Cortex of kidney (tissue), 1 donor: ENCODE measurements around the gene FOCAD.

Source experiments
- DNase-seq: peaks from one replicate; lab custom pipeline; 2025; lab: John Stamatoyannopoulos, UW

The FOCAD gene

GRCh38 chr9:20804489-20805250, 120.6 kb downstream of the FOCAD start:
- no peak for DNase-seq

DNA sequence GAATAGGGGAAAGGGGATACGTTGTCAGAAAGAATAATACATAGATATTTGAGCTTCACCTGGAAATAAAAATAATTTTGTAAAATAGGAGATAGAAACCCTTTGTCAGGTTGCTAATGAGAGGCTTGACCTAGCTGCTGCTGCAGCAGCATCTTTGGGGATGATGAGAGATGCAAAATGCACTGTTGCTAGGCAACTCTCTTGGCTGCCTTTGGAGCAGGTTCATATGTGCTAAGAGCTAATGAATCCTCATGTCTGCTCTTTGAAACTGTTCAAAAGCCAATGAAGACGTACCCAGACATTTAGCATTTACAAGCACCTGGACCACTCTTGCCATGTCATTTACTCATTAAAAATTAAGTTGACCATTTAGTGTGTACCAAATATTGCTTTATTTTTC, 121.7 kb downstream of the FOCAD start:
- DNase-seq, result no peak

DNA sequence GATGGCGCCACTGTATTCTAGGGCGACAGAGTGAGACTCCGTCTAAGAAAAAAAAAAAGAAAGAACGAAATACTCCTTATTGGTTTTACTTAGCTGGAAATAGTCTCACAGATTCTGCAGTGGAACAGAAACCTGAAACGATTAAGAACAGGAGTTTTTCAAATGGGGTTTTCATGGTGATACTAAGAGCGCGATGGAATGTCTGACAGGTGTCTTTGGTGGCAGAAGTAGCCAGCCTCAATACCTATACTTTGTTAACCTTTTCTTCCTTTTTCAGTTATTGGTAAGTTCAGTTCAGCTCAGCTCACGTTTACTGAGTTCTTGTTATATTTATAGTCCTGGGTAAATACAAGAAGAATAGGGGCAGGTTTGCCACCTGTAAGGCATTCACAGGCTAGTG, 123.9 kb downstream of the FOCAD start:
- no peak for DNase-seq

- no peak for DNase-seq
These were observed 127.8 kb downstream of the FOCAD start for GRCh38 chr9:20811872-20812271.

- no peak for DNase-seq
These were observed 132.1 kb downstream of the FOCAD start for GRCh38 chr9:20815923-20816703.

DNA sequence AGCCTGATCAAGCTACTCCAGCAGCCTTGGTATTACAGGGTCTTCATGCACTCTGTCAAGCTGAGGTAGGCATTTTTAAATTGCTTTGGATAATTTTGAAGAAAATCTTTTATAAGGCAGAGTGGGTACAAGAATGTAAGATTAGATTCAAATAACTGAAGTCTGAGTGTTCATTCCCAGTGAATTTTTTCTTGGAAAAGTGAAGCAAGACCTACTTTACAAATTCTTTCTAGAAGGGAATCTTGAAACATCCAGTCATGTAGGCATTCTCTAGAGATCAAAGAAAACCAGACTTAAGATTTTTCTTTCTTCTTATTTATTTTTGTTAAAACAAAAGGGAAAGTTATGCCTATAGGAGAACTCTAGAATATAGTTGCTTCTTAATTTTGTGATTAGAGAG, 139.0 kb downstream of the FOCAD start:
- no peak for DNase-seq

DNA sequence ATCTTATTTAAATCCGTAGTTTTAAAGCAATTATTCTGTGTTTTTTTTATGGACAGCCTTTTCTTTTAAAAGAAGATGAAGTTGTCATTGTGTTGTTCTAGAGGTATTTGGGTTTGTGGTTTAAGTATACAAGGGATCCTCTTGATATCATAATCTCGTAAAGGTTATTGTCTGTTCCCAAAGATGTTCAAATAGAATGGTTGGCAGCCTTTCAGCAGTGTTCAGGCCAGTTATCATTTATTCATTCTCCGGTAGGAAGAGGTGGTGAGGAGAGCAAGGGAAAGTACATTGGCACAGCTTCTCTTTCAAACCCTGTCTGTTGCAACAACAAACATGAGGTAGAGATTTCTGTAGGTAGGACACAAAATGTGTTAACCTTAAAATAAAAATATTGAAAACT, 147.0 kb downstream of the FOCAD start:
- no peak for DNase-seq

DNA sequence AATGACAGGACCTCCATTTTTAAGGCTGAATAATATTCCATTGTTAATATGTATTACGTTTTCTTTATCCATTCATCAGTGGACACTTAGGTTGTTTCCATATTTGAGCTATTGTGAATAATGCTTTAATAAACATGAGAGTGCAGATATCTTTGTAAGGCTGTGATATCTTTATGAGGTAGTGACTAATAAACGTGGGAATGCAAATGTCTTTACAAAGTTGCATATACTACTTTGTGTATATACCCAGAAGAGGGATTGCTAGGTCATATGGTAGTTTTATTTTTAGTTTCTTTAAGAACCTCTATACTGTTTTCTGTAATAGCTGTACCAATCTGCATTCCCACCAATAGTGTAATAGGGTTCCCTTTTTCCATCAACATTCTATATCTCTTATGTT, 148.7 kb downstream of the FOCAD start:
- DNase-seq, result no peak

DNA sequence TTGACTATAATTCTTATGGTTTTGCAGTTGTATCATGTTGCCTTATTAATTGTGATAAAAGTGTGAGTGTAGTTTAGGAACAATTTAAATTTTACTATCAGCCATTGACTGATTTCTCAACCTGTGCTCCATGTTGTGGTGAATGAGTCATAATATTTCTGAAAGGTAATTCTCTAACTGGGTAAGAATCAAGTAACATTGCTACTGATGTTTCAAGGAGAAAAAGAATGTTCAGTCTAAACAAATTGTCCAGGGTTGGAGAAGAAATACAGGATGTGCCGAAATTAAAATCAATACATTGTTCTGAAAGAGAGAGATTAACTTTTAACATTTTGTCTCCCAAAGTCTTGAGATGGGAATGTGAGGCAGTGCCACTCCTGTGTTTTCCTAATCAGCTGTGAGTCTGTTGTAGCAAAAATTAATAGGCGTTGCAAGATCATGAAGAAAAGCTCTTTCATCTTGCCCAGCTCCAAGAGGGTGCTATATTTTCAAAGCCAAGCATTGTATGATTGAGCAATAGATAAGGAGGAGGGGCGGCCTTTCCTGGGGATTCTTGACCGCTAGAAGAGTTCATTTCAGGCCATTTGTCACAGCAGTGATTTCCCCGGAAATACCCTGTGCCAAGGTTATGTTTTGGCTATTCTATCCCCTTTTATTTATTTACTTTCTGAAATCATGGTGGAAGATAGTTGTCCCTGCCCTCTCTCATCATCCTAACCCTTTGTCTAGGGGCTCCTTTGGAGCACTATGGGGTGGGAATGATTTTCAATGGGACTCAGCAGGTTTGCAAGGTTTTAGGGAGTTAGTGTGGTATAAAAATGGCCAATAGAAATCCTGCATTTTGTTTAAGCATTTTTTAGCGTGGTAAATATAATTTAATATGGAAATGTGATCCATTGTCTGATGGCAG, 151.6 kb downstream of the FOCAD start:
- no peak for DNase-seq

DNA sequence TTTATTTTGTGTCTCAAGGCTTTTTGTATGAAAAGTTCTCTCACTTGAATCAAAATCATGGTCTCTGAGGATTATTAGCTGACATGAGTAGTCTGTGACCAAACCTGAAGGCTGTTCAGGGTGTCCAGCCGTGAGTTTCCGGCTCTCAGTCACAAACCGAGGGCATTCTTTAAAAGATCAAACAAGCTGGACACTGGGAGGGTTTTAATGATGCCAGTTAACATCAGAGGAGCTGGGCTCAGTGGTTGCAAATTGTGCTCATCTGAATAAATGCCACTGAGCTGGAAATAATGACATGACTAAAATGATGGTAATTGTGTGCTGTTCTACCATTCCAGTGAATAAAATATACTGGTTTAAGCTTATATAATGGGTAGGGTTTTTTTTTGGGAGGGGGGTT, 153.1 kb downstream of the FOCAD start:
- no peak for DNase-seq

DNA sequence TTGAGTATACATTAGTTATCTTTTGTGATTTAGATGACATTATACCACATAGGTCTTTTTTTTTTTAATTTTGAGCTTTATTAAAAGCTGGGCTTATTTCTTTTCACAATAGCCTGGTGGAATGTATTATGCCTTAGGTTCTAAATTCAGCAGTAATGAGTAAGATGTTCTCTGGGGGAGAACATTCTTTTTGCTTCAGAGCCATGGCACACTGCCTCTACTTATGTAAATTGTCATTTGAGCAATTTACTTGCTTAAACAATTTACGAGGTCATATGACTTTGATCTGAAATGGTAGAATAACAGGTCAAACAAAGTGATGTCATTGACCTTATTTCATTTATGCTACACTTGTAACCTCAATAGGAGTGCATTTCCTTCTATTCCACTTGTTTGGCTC, 154.2 kb downstream of the FOCAD start:
- no peak for DNase-seq

GRCh38 chr9:20844916-20845315, 160.9 kb downstream of the FOCAD start:
- no peak for DNase-seq

DNA sequence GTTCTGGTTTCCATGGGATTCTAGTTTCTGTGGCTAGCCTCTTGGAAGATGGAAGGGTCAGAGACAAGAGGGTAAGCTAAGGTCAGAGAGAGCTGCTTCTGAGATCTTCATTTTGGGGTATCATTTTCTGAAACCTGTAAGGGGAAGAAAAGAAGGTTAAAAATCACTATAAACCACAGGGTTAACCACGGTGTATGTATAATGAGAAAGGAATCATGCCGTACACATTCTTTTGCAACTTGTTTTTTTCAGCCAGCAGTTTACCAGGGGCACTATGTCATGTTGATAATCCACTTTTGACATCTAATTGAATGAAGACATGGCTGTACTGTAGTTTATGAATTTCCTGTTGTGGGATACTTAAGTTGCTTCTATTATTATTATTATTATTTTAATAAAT, 164.4 kb downstream of the FOCAD start:
- DNase-seq, result no peak

DNA sequence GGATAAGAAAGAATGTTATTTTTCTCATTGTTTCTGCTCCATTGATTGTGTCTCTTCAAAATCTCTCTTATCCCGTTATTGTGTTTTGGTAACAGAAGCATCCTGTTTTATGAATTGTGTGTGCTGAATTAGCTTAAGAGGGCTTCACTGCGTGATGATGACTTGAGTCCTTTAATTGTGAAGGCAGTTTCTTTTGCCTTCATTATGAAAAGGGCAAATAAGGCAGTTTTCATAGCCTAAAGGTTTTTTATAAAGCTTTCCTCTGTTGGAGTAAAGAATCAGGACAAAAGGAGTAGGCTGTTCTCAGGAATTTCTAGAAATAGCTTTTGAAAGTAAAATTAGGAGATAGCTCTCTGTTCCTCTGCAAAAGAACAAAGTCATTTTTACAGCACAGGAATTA, 169.8 kb downstream of the FOCAD start:
- no peak for DNase-seq

DNA sequence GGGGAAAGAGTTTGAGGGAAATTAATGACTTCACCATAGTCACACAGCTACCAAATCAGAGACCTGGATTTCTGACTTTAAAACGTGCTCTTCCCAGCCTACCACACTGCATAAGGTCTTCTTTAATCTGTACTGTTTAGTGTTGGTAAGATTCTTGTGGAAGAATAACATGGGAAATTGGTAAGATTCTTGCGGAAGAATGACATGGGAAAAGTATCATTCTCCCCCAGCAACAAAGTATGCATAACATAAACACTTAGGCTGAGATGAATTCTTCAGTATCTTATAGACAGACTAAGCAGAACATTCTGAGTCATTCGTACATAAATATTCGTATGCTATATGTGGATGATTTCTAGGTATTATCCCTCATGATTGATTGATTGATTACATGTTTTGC, 170.4 kb downstream of the FOCAD start:
- no peak for DNase-seq

GRCh38 chr9:20863945-20864344, 179.9 kb downstream of the FOCAD start:
- DNase-seq, result no peak

GRCh38 chr9:20865347-20865746, 181.3 kb downstream of the FOCAD start:
- no peak for DNase-seq

DNA sequence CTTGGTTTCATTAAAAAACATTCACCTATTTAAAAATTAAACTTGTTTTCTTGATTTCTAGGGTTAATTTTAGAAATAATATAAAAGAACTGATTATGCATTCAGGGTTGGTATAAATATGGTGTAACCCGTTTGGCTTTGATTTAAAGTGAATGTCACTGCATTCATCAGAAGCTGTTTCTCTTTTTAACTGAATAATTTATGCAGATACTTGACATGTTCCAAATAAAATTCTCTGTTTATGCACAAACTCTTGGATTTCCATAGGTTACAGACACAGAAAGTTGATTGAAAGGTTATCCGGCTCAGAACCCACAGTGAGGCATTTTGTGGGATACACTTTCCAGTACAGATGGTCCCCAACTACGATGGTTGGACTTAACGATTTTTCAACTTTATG, 186.1 kb downstream of the FOCAD start:
- no peak for DNase-seq

GRCh38 chr9:20872340-20872977, 188.4 kb downstream of the FOCAD start:
- no peak for DNase-seq

- DNase-seq, result no peak
These were observed 189.3 kb downstream of the FOCAD start for GRCh38 chr9:20873240-20873865.

GRCh38 chr9:20880271-20880670, 196.2 kb downstream of the FOCAD start:
- DNase-seq, result no peak

DNA sequence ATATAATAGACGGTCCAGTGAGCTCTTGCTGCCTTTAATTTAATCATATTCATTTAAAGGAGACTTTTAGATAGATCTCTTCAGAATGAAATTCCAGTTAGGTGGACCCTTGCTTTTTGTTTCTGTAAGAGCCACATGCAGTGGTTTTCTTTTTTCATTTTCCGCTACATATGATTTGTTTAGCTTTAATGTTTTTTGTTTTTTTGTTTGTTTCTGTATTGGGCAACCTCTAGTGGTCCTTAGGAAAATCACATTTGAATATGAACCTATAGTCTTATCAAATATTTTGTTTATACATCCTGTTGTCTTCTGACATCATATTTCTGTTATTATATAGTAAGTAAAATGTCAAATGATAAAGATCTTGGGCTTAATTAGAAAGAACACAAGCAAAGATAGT, 196.6 kb downstream of the FOCAD start:
- DNase-seq, result no peak
